Common myeloid progenitor, CD34-positive (primary cell): Measurements from ENCODE around the gene CEP295NL.

Source experiments
- CTCF ChIA-PET: fragments of 350-600 bp; sonication (Branson Sonifier 250); formaldehyde crosslinking; loops from one replicate; lab custom pipeline; 2021; ENCODE audit warnings: antibody characterized with exemption; lab: Charles Lee
- POLR2A ChIA-PET: fragments of 350-600 bp; sonication (Branson Sonifier 250); formaldehyde crosslinking; loops from one replicate; lab custom pipeline; 2021; ENCODE audit warnings: antibody characterized with exemption; lab: Charles Lee
- DNase-seq, 3 donors: peaks; one replicate each; pipeline versions ENCODE4 v3.0.0 to v3.0.0-alpha.2; 2013
- H3K27ac ChIP-seq, 2 experiments: 1 replicate in 1 of 2; 2 replicates in 1 of 2; pipeline ENCODE4 v1.7.0; 2013; ENCODE audit warnings: inconsistent platforms in 2 of 2, low read length in 2 of 2, mild to moderate bottlenecking in 2 of 2, low read depth in 1 of 2, moderate library complexity in 1 of 2; ENCODE audit not compliant: severe bottlenecking in 2 of 2, insufficient read depth in 1 of 2, poor library complexity in 1 of 2
- H3K27me3 ChIP-seq, 5 experiments: replicated peaks in 2 of 5; 1 replicate in 3 of 5; 2 replicates in 2 of 5; pipeline versions ENCODE4 v1.6.1 to v1.7.0; 2013; ENCODE audit warnings: low read length in 4 of 5, mild to moderate bottlenecking in 2 of 5, moderate library complexity in 2 of 5, inconsistent platforms in 1 of 5; ENCODE audit not compliant: insufficient read depth in 5 of 5, control insufficient read depth in 4 of 5
- H3K36me3 ChIP-seq, 4 experiments: 1 replicate in 2 of 4; 2 replicates in 2 of 4; pipeline versions ENCODE4 v1.6.1 to v1.7.0; 2013; ENCODE audit warnings: low read length in 3 of 4, control low read depth in 1 of 4, mild to moderate bottlenecking in 1 of 4; ENCODE audit not compliant: control insufficient read depth in 4 of 4, insufficient read depth in 4 of 4
- H3K4me1 ChIP-seq, 4 experiments: 1 replicate in 3 of 4; 2 replicates in 1 of 4; pipeline versions ENCODE4 v1.6.1 to v1.7.1; 2013; ENCODE audit warnings: low read length in 3 of 4, mild to moderate bottlenecking in 3 of 4, control low read depth in 1 of 4, inconsistent platforms in 1 of 4, moderate library complexity in 1 of 4; ENCODE audit not compliant: control insufficient read depth in 4 of 4, insufficient read depth in 4 of 4; ENCODE audit errors: control extremely low read depth in 1 of 4
- H3K4me3 ChIP-seq, 7 experiments: 1 replicate in 4 of 7; 2 replicates in 3 of 7; pipeline versions ENCODE4 v1.5.1 to v1.7.0; 2013; ENCODE audit warnings: mild to moderate bottlenecking in 7 of 7, low read length in 6 of 7, moderate library complexity in 6 of 7, inconsistent platforms in 2 of 7, low read depth in 2 of 7, control low read depth in 1 of 7; ENCODE audit not compliant: insufficient read depth in 4 of 7, control insufficient read depth in 1 of 7; ENCODE audit errors: extremely low read depth in 1 of 7
- H3K9me3 ChIP-seq, 5 experiments: 1 replicate in 4 of 5; 2 replicates in 1 of 5; pipeline versions ENCODE4 v1.6.1 to v1.7.1; 2013; ENCODE audit warnings: low read length in 4 of 5, mild to moderate bottlenecking in 2 of 5, inconsistent platforms in 1 of 5, low read depth in 1 of 5, moderate library complexity in 1 of 5; ENCODE audit not compliant: control insufficient read depth in 4 of 5, insufficient read depth in 2 of 5; ENCODE audit errors: control extremely low read depth in 1 of 5
- WGBS: methylation state at CpG from one replicate; pipeline ENCODE4 v1.1.5; 2013; ENCODE audit not compliant: insufficient coverage; 5-methylcytosine and 5-hydroxymethylcytosine counted together

The CEP295NL gene

DNA sequence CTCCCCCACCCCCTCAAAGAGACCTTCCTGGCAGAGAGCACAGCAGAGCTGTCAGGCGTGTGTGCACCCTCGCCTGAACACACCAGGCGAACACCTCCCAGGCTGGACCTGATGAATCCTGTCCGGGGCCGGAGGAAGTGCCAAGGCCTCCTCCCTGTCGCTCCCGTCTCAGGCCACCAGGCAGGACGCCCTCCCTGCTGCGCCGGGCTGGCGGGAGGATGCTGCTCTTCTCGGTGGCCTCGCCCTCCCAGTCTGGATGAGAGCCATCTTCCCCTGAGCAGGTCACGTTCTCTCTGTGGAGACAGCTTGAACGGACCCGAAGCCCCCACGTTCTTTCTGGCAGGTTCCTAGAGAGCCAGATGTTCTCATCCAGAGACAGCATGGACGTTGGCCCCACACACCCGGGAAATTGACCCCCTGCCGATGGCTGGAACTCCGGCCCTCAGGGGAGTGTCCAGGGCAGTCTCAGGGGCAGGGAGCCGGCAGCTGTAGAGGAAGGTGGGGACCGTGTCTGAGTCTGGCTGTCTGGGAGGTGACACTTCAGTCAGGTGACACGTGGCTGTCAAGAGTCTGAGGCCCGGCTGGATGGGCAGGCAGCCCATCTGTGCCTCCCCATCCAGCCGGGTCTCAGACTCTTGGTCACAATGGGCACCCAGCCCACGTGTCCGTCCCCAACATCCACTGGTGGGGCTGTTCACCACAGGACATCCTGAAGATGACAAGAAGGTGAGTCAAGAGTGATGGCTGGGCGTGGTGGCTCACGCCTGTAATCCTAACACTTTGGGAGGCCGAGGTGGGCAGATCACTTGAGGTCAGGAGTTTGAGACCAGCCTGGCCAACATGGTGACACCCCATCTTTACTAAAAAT, 27.1 kb upstream of the CEP295NL start:
- 90% methylated on average over 27 of the region's 31 CpGs for WGBS
- Histone ChIP-seq H3K27ac (no peak overlapping the region), H3K4me3 (no peak overlapping the region), H3K36me3 (no peaks in the 10 kb centered on the region), H3K4me1 (peaks cover 0 to 25% (median 20%) of the 10 kb centered on the region in 4 experiments), H3K9me3 (no peaks in the 10 kb centered on the region), H3K27me3 (no peaks in the 10 kb centered on the region)
- DNase-seq: no peak
- ChIA-PET CTCF (no interaction called here), POLR2A (no interaction called here)

DNA sequence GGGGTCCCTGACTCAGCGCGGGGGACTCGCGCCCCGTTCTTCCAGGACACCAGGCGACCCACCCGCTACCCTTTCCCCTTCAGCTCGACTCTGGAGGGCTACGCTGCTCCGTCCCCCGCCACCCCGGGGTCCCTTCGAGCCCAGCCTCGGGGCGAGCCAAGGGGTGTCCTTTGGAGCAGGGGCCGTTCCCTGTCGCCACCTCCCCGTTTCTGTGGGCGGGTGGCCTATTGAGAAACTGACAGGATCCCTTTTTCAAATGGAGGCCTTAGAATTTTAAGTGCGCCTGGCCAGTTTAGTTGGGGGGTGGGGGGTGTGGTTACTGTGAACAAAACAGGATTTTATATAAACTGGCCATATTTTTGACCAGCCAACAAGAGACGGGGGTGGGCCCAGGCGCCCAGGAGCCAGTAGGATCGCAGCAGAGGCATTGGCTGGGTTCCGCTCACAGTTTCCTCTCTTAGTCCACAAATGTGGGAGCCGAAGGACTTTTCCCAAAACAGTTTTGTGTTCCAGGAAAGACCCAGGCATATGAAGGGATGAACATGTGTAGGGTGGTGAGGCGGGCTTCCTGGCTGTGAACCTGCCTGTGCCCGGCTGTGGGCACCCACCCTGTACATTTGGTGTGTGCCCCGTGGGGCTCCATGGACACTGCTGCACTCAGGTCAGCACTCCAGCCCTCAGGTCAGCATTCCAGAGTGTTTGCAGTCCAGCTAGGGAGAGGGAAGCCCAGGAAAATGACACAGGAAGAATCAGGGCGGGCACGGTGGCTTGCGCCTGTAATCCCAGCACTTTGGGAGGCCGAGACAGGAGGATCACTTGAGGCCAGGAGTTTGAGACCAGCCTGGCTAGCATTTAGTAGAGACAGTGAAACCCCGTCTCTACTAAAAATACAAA, 22.9 kb upstream of the CEP295NL start:
- Histone ChIP-seq H3K4me3 (peak overlapping the region in 6 of 7 experiments; percentile 42 to 81 (median 60)), H3K4me1 (peaks cover 4 to 40% (median 32%) of the 10 kb centered on the region in 4 experiments), H3K27me3 (no peaks in the 10 kb centered on the region), H3K27ac (no peak overlapping the region), H3K36me3 (peaks cover 0 to 4% (median 0%) of the 10 kb centered on the region in 4 experiments), H3K9me3 (no peaks in the 10 kb centered on the region)
- peak in 2 of 3 donors; percentile 49 to 55 for DNase-seq
- ChIA-PET POLR2A (interaction anchor here (1.4 to 1.7 kb wide), 2 partner anchors 8 to 61 kb away, joined by 4 to 5 read pairs; no protein-coding TSS in a partner anchor), CTCF (interaction anchor here (1.3 kb wide), 1 partner anchor 60 kb away, joined by 3 read pairs; no protein-coding TSS in a partner anchor)
- 32% methylated on average over 29 of the region's 33 CpGs for WGBS

- peaks cover 4 to 46% (median 37%) of the 10 kb centered on the region in 4 experiments for H3K4me1 ChIP-seq
- no peaks in the 10 kb centered on the region for H3K27me3 ChIP-seq
- no peaks in the 10 kb centered on the region for H3K9me3 ChIP-seq
- WGBS: under 1% methylated on average over 29 of the region's 52 CpGs
- ChIA-PET POLR2A (interaction anchor here (1.4 to 1.7 kb wide), 2 partner anchors 8 to 60 kb away, joined by 4 to 5 read pairs; no protein-coding TSS in a partner anchor), CTCF (interaction anchor here (1.3 kb wide), 1 partner anchor 59 kb away, joined by 3 read pairs; no protein-coding TSS in a partner anchor)
- no peak within 1 kb of the TSS for H3K27ac ChIP-seq
- H3K36me3 ChIP-seq: peaks cover 0 to 4% (median 0%) of the 10 kb centered on the region in 4 experiments
- peak within 1 kb of the TSS; percentile 36 to 81 (median 69) for H3K4me3 ChIP-seq
- DNase-seq: peak; percentile 83 to 90 (median 89)
Measured at GRCh38 chr17:78925234-78925633, 22.2 kb upstream of the CEP295NL start, which contains the start of gene TIMP2. Gene TIMP2 (minus strand): TSS chr17:78925387. CDS start chr17:78925088, 299 bp downstream.

DNA sequence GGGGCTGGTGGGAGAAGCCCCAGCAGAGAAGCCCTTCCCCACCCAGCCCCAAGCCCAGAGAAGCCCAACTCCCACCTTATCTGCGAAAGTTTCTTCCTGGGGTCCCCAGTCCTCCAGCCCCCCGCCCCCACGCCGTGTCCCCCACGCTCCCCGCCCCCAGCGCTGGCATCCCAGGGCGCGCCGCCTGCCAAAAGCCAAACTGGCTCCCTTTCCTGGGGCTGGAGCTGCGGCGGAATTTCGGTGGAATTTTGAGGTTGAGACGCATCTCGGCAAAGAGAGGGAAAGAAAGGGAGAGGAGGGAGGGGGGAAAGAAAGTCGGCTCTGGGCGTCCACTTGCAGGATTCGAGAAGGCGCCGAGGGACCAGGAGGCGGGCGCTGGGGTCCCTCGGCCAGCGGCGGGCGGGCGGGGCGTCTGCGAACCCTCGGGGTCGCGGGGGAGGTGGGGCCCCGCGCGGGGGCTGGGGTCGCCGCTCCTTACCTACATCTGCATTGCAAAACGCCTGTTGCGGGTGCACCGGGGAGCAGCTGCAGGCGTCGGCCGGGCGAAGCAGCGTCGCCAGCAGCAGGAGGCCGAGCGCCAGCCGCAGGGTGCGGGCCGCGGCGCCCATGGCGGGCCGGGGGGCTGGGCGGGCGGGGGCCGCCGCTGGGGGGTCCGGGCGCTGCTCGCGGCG, 21.6 kb upstream of the CEP295NL start:
- H3K27me3 ChIP-seq: no peaks in the 10 kb centered on the region
- under 1% methylated on average over 30 of the region's 64 CpGs for WGBS
- POLR2A ChIA-PET: interaction anchor here (1.4 to 1.7 kb wide), 3 partner anchors 9 to 59 kb away, joined by 4 to 5 read pairs (median 4); no protein-coding TSS in a partner anchor
- peaks cover 0 to 4% (median 0%) of the 10 kb centered on the region in 4 experiments for H3K36me3 ChIP-seq
- CTCF ChIA-PET: interaction anchor here (1.3 kb wide), 1 partner anchor 59 kb away, joined by 3 read pairs; no protein-coding TSS in a partner anchor
- no peaks in the 10 kb centered on the region for H3K9me3 ChIP-seq
- H3K4me3 ChIP-seq: peak overlapping the region; percentile 36 to 81 (median 69)
- peaks cover 4 to 52% (median 43%) of the 10 kb centered on the region in 4 experiments for H3K4me1 ChIP-seq
- peak in 1 of 3 donors; percentile 33 for DNase-seq
- no peak overlapping the region for H3K27ac ChIP-seq

DNA sequence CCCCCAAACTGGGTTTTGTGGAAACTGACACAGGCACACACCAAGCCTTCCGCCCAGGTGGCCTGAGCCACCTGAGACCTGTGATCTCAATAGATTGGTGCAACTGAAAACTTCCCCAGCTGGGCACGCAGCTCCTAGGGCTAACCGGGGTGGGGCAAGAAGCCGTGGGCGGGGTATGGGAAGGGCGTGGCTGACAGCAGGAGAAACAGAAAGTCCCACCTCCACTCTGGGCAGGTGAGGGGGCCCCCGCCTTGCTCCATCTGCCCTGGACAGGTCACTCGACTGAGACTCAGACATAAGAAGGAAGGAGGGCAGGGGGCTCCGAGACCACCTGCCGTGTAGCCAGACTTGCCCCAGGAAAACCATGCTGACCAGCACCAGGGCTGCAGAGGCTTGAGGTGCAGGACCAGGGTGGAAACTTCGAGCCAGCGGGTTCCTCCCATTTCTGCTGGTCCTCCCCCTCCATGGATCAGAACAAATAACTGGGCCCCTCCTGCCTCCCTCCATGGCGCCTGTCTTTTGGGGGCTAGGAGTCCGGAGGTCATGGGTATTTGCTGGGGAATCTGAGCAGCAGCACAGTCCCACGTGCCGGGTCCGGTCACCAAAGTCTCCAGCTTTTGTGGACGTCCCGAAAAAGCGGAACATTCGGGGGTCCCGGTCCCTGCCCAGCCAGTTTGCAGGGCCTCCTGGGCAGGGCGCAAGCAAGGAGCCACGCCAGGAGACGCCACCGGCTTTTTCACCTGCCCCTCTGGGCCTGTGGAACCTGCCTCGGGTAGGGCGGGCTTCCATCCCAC, 20.9 kb upstream of the CEP295NL start:
- peak; percentile 44 to 68 (median 62) for DNase-seq
- ChIA-PET CTCF (interaction anchor here (1.4 kb wide), 1 partner anchor 49 kb away, joined by 4 read pairs; no protein-coding TSS in a partner anchor), POLR2A (interaction anchor here (0.7 to 1.6 kb wide), 2 partner anchors 9 to 58 kb away, joined by 3 to 4 read pairs; no protein-coding TSS in a partner anchor)
- Histone ChIP-seq H3K27ac (peak overlapping the region in 1 of 2 experiments; percentile 25), H3K4me3 (peak overlapping the region; percentile 36 to 81 (median 69)), H3K36me3 (peaks cover 0 to 4% (median 0%) of the 10 kb centered on the region in 4 experiments), H3K4me1 (peaks cover 4 to 58% (median 50%) of the 10 kb centered on the region in 4 experiments), H3K9me3 (no peaks in the 10 kb centered on the region), H3K27me3 (no peaks in the 10 kb centered on the region)
- 3% methylated on average over 26 of the region's 28 CpGs for WGBS
